A549 (cell line): ENCODE measurements around the gene SLC26A9. TPM values are rescaled to one million over a fixed set of nuclear protein-coding genes. Genes with fewer than 3 reads are reported as not detected.

Source experiments
- ATAC-seq, 2 experiments: fragments of 200-7000 bp in 1 of 2; fragments of >200 bp in 1 of 2; cut with Nextera tagmentation in 1 of 2; cut with Tn5 transposase in 1 of 2; 3 replicates each; pipeline versions ENCODE4 v1.8.0 to v1.9.1; 2018 to 2020; ENCODE audit warnings: mild to moderate bottlenecking in 1 of 2, moderate library complexity in 1 of 2
- CTCF ChIA-PET: fragments of 300-600 bp; sonication (Branson Sonifier 250); formaldehyde crosslinking; extraction: SDS; loops from one replicate; lab custom pipeline; 2021; ENCODE audit warnings: antibody characterized with exemption, inconsistent platforms; lab: Yijun Ruan, JAX
- POLR2A ChIA-PET: fragments of 350-600 bp; formaldehyde crosslinking; extraction: SDS; loops from one replicate; lab custom pipeline; 2021; ENCODE audit warnings: antibody characterized with exemption, inconsistent platforms; lab: Yijun Ruan, JAX
- DNase-seq, 2 experiments: peaks; one replicate each; pipeline versions ENCODE4 v3.0.0 to v3.0.0-alpha.2; 2011 to 2016; ENCODE audit warnings: low read depth in 1 of 2, low spot score in 1 of 2
- FAIRE-seq: peaks from 2 replicates; lab custom pipeline; 2011; peaks lifted over from hg19 to GRCh38; lab: Jason Lieb, UNC
- H3K27ac ChIP-seq, 2 experiments: fragments of >200 bp; sonication (Bioruptor Twin); formaldehyde crosslinking; 3 replicates each; pipeline ENCODE4 v1.5.1; 2016 to 2017
- H3K4me1 ChIP-seq: fragments of >200 bp; sonication (Bioruptor Twin); formaldehyde crosslinking; 3 replicates; pipeline ENCODE4 v1.6.1; 2016
- H3K4me2 ChIP-seq: fragments of >200 bp; sonication (Bioruptor Twin); formaldehyde crosslinking; 3 replicates; pipeline ENCODE4 v1.6.1; 2016
- H3K4me3 ChIP-seq: fragments of >200 bp; sonication (Bioruptor Twin); formaldehyde crosslinking; 3 replicates; pipeline ENCODE4 v1.5.1; 2016
- H3K9me3 ChIP-seq: fragments of >200 bp; sonication (Bioruptor Twin); formaldehyde crosslinking; 3 replicates; pipeline ENCODE4 v1.6.1; 2016
- BHLHE40 ChIP-seq: IDR thresholded peaks from 2 replicates; pipeline ENCODE4 v1.6.1; 2012; ENCODE audit warnings: low read depth, low read length, inconsistent platforms
- CBX2 ChIP-seq: fragments of 200-600 bp; sonication (generic); IDR thresholded peaks from 2 replicates; pipeline ENCODE4 v1.6.1; 2016; ENCODE audit warnings: low read depth, mild to moderate bottlenecking, borderline replicate concordance
- CBX8 ChIP-seq: fragments of 200-600 bp; sonication (generic); IDR thresholded peaks from 2 replicates; pipeline ENCODE4 v1.6.1; 2016
- CEBPB ChIP-seq, 2 experiments: fragments of >200 bp in 1 of 2; sonication (Bioruptor Twin) in 1 of 2; formaldehyde crosslinking in 1 of 2; IDR thresholded peaks; 2 replicates each; pipeline ENCODE4 v1.6.1; 2012 to 2016
- CHD2 ChIP-seq: fragments of 150-350 bp; IDR thresholded peaks from 2 replicates; pipeline ENCODE4 v1.6.1; 2014; ENCODE audit warnings: low read length; ENCODE audit not compliant: partially characterized antibody
- EHF ChIP-seq: fragments of 250-450 bp; sonication (Bioruptor Pico); IDR thresholded peaks from 2 replicates; pipeline ENCODE4 v1.5.0; 2020; ENCODE audit warnings: mild to moderate bottlenecking
- EP300 ChIP-seq, 2 experiments: fragments of >200 bp; sonication (Bioruptor Twin); formaldehyde crosslinking; IDR thresholded peaks; 2 replicates in 1 of 2; 3 replicates in 1 of 2; pipeline ENCODE4 v1.6.1; 2016 to 2017
- HDAC2 ChIP-seq: fragments of 200-600 bp; sonication (generic); IDR thresholded peaks from 2 replicates; pipeline ENCODE4 v1.6.1; 2016
- HEYL ChIP-seq: fragments of 250-450 bp; sonication (Bioruptor Pico); IDR thresholded peaks from 2 replicates; pipeline ENCODE4 v1.8.0; 2021; ENCODE audit warnings: mild to moderate bottlenecking, moderate library complexity
- HOXB13 ChIP-seq: fragments of 250-450 bp; sonication (Bioruptor Pico); IDR thresholded peaks from 2 replicates; pipeline ENCODE4 v1.5.0; 2020; ENCODE audit warnings: low read depth, mild to moderate bottlenecking, moderate library complexity
- HOXB5 ChIP-seq: fragments of 250-450 bp; sonication (Bioruptor Pico); IDR thresholded peaks from 2 replicates; pipeline ENCODE4 v1.5.0; 2020; ENCODE audit warnings: mild to moderate bottlenecking, moderate library complexity
- MYC ChIP-seq: IDR thresholded peaks from 2 replicates; pipeline ENCODE4 v1.6.1; 2012; ENCODE audit warnings: mild to moderate bottlenecking, inconsistent platforms, low read length, improper control_type of control experiment, borderline replicate concordance
- NPAS2 ChIP-seq: fragments of 250-450 bp; sonication (Bioruptor Pico); IDR thresholded peaks from 2 replicates; pipeline ENCODE4 v1.8.0; 2022; ENCODE audit warnings: mild to moderate bottlenecking, moderate library complexity, borderline replicate concordance
- PHF8 ChIP-seq: fragments of 200-600 bp; sonication (generic); IDR thresholded peaks from 2 replicates; pipeline ENCODE4 v1.6.1; 2016; ENCODE audit warnings: low read depth, mild to moderate bottlenecking, antibody characterized with exemption, moderate library complexity, borderline replicate concordance
- POLR2AphosphoS2 ChIP-seq: conservative IDR thresholded peaks from 2 replicates; pipeline ENCODE4 v1.6.1; 2012; ENCODE audit warnings: low read length, improper control_type of control experiment, inconsistent platforms
- RAD21 ChIP-seq, 2 experiments: fragments of >200 bp in 1 of 2; sonication (Bioruptor Twin) in 1 of 2; formaldehyde crosslinking in 1 of 2; IDR thresholded peaks in 1 of 2; conservative IDR thresholded peaks in 1 of 2; 2 replicates in 1 of 2; 3 replicates in 1 of 2; pipeline ENCODE4 v1.6.1; 2012 to 2018; ENCODE audit warnings: inconsistent platforms in 1 of 2
- RARB ChIP-seq: fragments of 250-450 bp; sonication (Bioruptor Pico); IDR thresholded peaks from 2 replicates; pipeline ENCODE4 v1.8.0; 2021; ENCODE audit warnings: mild to moderate bottlenecking, moderate library complexity
- RFX5 ChIP-seq: fragments of 450-650 bp; IDR thresholded peaks from 2 replicates; pipeline ENCODE4 v1.7.1; 2014; ENCODE audit warnings: antibody characterized with exemption, mild to moderate bottlenecking, moderate library complexity
- SMC3 ChIP-seq: fragments of >200 bp; sonication (Bioruptor Twin); formaldehyde crosslinking; IDR thresholded peaks from 3 replicates; pipeline ENCODE4 v1.6.1; 2018; ENCODE audit warnings: inconsistent platforms
- TP53 ChIP-seq: fragments of 250-450 bp; sonication (Bioruptor Pico); IDR thresholded peaks from 2 replicates; pipeline ENCODE4 v1.5.0; 2021; ENCODE audit warnings: mild to moderate bottlenecking, moderate library complexity
- ZC3H11A ChIP-seq: fragments of 450-650 bp; IDR thresholded peaks from 2 replicates; pipeline ENCODE4 v1.6.1; 2014; ENCODE audit warnings: antibody characterized with exemption, mild to moderate bottlenecking
- ZFP36 ChIP-seq: fragments of 450-650 bp; IDR thresholded peaks from 2 replicates; pipeline ENCODE4 v1.6.1; 2014; ENCODE audit warnings: borderline replicate concordance; ENCODE audit not compliant: partially characterized antibody
- ZNF302 ChIP-seq: fragments of 250-450 bp; sonication (Bioruptor Pico); IDR thresholded peaks from 2 replicates; pipeline ENCODE4 v1.9.0; 2021; ENCODE audit warnings: inconsistent platforms, mild to moderate bottlenecking, moderate library complexity
- WGBS: methylation state at CpG from one replicate; pipeline ENCODE4 v1.1.6; 2017; ENCODE audit errors: missing lambda C conversion rate; 5-methylcytosine and 5-hydroxymethylcytosine counted together
- polyA plus RNA-seq, 4 experiments: library from polyadenylated mRNA; depleted of rRNA in 3 of 4; stranded (reverse); fragments of >200 nt; fragmentation: RNase III in 1 of 4; extraction: RNeasy Plus Mini Kit Qiagen cat#74134 plus additional on column Dnase treatment in 1 of 4; gene quantifications; 2 replicates in 3 of 4; 3 replicates in 1 of 4; pipeline ENCODE4 v1.2.3, GENCODE V29; 2011 to 2017
- TF ChIP-seq, protein P1 (sequence below): fragments of 250-450 bp; sonication (Bioruptor Pico); IDR thresholded peaks from 2 replicates; pipeline ENCODE4 v1.5.0; 2021; ENCODE audit warnings: mild to moderate bottlenecking, moderate library complexity, borderline replicate concordance
- TF ChIP-seq, protein P2 (sequence below): fragments of >200 bp; sonication (Bioruptor Twin); formaldehyde crosslinking; IDR thresholded peaks from 3 replicates; pipeline ENCODE4 v1.5.1; 2016
- TF ChIP-seq, protein P3 (sequence below): IDR thresholded peaks from 2 replicates; pipeline ENCODE4 v1.6.1; 2012; ENCODE audit warnings: low read depth, borderline replicate concordance
- TF ChIP-seq, protein P4 (sequence below): fragments of >200 bp; sonication (Bioruptor Twin); formaldehyde crosslinking; IDR thresholded peaks from 3 replicates; pipeline ENCODE4 v1.6.1; 2016

The SLC26A9 gene
- polyA plus RNA-seq, 2 of the 4 experiments (the other 2 are of a cell fraction): 0.18 to 0.98 TPM

DNA sequence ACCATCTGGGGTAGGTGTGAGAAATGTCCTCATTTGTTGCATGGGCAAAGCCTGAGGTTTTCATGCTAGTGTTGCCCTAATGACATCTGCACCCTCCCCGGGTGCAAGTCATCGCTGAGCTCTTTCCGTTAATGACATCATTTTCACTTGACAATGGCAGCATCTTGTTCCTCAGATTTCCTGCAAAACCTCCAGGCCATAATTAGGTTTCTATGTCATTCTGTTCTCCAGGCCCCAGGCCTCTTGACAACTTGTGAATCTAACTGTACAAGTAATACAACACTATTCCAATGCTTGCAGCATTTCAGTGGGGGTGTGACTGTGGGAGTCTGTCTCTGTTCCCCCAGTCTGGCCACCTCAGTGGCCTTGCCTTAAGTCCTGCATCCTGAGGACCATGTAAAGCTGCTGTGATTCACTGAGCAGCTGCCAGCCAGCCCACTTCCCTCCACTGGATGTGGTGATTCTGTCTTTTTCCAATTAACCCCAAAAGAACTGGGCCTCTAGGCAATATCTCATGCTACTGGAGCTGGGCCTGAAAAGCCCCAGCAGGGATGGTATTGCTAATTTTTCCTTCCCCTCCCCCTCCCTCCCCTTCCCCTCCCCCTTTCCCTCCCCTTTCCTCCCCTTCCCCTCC lies 37.1 kb upstream of the SLC26A9 start:
- no peaks in the 10 kb centered on the region for H3K9me3 ChIP-seq
- POLR2A ChIA-PET: no interaction called here
- TF ChIP-seq ZNF302: no peak
- no peak for TF ChIP-seq CBX8
- no peak for TF ChIP-seq NPAS2 (CRISPR knock-in tag)
- TF ChIP-seq, protein P1, sequence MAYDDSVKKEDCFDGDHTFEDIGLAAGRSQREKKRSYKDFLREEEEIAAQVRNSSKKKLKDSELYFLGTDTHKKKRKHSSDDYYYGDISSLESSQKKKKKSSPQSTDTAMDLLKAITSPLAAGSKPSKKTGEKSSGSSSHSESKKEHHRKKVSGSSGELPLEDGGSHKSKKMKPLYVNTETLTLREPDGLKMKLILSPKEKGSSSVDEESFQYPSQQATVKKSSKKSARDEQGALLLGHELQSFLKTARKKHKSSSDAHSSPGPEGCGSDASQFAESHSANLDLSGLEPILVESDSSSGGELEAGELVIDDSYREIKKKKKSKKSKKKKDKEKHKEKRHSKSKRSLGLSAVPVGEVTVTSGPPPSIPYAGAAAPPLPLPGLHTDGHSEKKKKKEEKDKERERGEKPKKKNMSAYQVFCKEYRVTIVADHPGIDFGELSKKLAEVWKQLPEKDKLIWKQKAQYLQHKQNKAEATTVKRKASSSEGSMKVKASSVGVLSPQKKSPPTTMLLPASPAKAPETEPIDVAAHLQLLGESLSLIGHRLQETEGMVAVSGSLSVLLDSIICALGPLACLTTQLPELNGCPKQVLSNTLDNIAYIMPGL: no peak
- TF ChIP-seq ZFP36: no peak
- TF ChIP-seq, protein P2, sequence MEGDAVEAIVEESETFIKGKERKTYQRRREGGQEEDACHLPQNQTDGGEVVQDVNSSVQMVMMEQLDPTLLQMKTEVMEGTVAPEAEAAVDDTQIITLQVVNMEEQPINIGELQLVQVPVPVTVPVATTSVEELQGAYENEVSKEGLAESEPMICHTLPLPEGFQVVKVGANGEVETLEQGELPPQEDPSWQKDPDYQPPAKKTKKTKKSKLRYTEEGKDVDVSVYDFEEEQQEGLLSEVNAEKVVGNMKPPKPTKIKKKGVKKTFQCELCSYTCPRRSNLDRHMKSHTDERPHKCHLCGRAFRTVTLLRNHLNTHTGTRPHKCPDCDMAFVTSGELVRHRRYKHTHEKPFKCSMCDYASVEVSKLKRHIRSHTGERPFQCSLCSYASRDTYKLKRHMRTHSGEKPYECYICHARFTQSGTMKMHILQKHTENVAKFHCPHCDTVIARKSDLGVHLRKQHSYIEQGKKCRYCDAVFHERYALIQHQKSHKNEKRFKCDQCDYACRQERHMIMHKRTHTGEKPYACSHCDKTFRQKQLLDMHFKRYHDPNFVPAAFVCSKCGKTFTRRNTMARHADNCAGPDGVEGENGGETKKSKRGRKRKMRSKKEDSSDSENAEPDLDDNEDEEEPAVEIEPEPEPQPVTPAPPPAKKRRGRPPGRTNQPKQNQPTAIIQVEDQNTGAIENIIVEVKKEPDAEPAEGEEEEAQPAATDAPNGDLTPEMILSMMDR: no peak
- no peak for TF ChIP-seq CEBPB (IDR thresholded peaks at IDR 0.05)
- no peak for TF ChIP-seq EP300 (IDR thresholded peaks at IDR 0.05)
- TF ChIP-seq MYC: no peak
- no peak for TF ChIP-seq CBX2
- no peak for TF ChIP-seq RFX5
- TF ChIP-seq RARB (CRISPR knock-in tag): no peak
- TF ChIP-seq, all 56 proteins: peak for 0
- no peak overlapping the region for H3K4me2 ChIP-seq
- CTCF ChIA-PET: interaction anchor here (1.6 to 13.5 kb wide), 9 partner anchors 11 to 188 kb away, joined by 4 to 822 read pairs (median 80); no protein-coding TSS in a partner anchor
- ATAC-seq (no peak), DNase-seq (no peak), FAIRE-seq (no peak)
- WGBS: 86% methylated on average over 3 of the region's 3 CpGs
- peaks cover 21% of the 10 kb centered on the region for H3K4me1 ChIP-seq
- no peak overlapping the region for H3K27ac ChIP-seq
- no peak overlapping the region for H3K4me3 ChIP-seq

DNA sequence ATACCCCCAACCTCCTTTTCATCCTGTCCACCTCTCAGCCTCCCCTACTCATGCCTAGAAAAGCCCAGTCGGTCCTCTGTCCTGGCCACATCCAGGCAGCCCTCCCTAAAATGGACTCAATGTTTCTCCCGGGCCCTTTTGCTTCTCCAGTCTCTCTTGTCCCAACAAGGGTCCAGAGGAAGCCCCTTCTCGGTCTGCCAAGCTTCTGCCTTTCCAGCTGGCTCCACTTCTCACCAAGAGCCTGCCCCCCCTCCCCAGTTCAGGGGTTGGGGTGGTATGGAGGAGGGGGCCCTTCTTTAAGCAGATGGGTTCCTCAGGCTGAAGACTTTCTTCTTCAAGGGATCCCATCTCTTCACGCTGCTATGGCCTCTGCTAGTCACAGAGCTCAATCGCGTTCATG lies 36.0 kb upstream of the SLC26A9 start:
- peaks cover 21% of the 10 kb centered on the region for H3K4me1 ChIP-seq
- H3K27ac ChIP-seq: no peak overlapping the region
- ChIA-PET CTCF (interaction anchor here (1.0 to 13.5 kb wide), 13 partner anchors 10 to 321 kb away, joined by 4 to 822 read pairs (median 60); partner anchors contain the start of gene SLC26A9), POLR2A (no interaction called here)
- ATAC-seq (no peak), FAIRE-seq (no peak), DNase-seq (no peak)
- H3K4me2 ChIP-seq: no peak overlapping the region
- TF ChIP-seq, protein P1: no peak
- TF ChIP-seq TP53: no peak
- 56% methylated on average over 6 of the region's 6 CpGs for WGBS
- H3K9me3 ChIP-seq: no peaks in the 10 kb centered on the region
- H3K4me3 ChIP-seq: no peak overlapping the region

DNA sequence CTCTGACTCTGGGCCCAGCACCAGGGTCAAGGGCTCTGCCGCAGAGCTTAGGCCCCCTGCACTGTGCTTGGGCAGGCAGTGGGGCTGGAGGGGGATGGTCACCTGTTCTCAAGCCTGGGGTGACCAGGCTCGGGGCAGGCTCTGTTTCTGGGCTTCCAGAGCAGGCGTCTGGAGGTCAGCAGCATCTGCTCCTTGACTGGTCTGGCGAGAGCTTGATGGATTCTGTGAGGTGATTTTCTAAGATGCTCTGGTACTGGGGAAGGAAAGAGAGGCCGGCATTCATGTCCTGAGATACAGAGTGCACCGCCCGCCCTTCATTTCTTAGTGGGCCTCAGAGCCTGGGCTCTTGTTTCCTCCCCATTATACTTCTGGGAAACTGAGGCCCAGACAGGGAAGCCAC lies 35.4 kb upstream of the SLC26A9 start:
- 67% methylated on average over 5 of the region's 7 CpGs for WGBS
- H3K4me3 ChIP-seq: no peak overlapping the region
- no peak for FAIRE-seq
- CTCF ChIA-PET: interaction anchor here (0.8 to 13.5 kb wide), 19 partner anchors 8 to 320 kb away, joined by 3 to 822 read pairs (median 27); partner anchors contain the start of gene SLC26A9
- H3K9me3 ChIP-seq: no peaks in the 10 kb centered on the region
- no peak for DNase-seq
- ATAC-seq: no peak
- H3K4me2 ChIP-seq: no peak overlapping the region
- POLR2A ChIA-PET: interaction anchor here (2.0 kb wide), 1 partner anchor 59 kb away, joined by 11 read pairs; no protein-coding TSS in a partner anchor
- H3K27ac ChIP-seq: no peak overlapping the region
- peaks cover 17% of the 10 kb centered on the region for H3K4me1 ChIP-seq
- TF ChIP-seq, protein P3, sequence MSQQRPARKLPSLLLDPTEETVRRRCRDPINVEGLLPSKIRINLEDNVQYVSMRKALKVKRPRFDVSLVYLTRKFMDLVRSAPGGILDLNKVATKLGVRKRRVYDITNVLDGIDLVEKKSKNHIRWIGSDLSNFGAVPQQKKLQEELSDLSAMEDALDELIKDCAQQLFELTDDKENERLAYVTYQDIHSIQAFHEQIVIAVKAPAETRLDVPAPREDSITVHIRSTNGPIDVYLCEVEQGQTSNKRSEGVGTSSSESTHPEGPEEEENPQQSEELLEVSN: no peak
- no peak for TF ChIP-seq POLR2AphosphoS2
- no peak for TF ChIP-seq PHF8
- no peak for TF ChIP-seq CHD2
- TF ChIP-seq EHF (CRISPR knock-in tag): no peak
- TF ChIP-seq HOXB13 (CRISPR knock-in tag): no peak
- no peak for TF ChIP-seq SMC3
- TF ChIP-seq NPAS2 (CRISPR knock-in tag): no peak
- no peak for TF ChIP-seq HEYL (CRISPR knock-in tag)
- no peak for TF ChIP-seq HDAC2
- TF ChIP-seq HOXB5: no peak
- TF ChIP-seq, protein P4, sequence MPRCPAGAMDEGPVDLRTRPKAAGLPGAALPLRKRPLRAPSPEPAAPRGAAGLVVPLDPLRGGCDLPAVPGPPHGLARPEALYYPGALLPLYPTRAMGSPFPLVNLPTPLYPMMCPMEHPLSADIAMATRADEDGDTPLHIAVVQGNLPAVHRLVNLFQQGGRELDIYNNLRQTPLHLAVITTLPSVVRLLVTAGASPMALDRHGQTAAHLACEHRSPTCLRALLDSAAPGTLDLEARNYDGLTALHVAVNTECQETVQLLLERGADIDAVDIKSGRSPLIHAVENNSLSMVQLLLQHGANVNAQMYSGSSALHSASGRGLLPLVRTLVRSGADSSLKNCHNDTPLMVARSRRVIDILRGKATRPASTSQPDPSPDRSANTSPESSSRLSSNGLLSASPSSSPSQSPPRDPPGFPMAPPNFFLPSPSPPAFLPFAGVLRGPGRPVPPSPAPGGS: no peak
- TF ChIP-seq RAD21 (conservative IDR thresholded peaks at IDR 0.05 in 1 of 2, IDR thresholded peaks at IDR 0.05 in 1 of 2): no peak
- no peak for TF ChIP-seq ZC3H11A
- no peak for TF ChIP-seq BHLHE40
